HEK293 (cell line): ENCODE data around the gene CCDC9B.
A peak's percentile ranks its signal among the peaks of the same experiment; 100 is the strongest.

Experiments used
- CTCF ChIA-PET: fragments of 350-600 bp; formaldehyde crosslinking; extraction: SDS; loops from one replicate; lab custom pipeline; 2021; ENCODE audit warnings: antibody characterized with exemption; lab: Yijun Ruan, JAX
- POLR2A ChIA-PET: fragments of 300-600 bp; formaldehyde crosslinking; extraction: SDS; loops from one replicate; lab custom pipeline; 2020; ENCODE audit warnings: antibody characterized with exemption, inconsistent platforms; lab: Yijun Ruan, JAX
- H3K27ac ChIP-seq: fragments of 200-500 bp; sonication (Bioruptor generic); 2 replicates; pipeline ENCODE4 v1.5.1; 2014; ENCODE audit warnings: low read depth, low read length, control low read depth, inconsistent platforms; ENCODE audit errors: extremely low read depth
- H3K36me3 ChIP-seq, 2 experiments: fragments of 200-500 bp in 1 of 2; sonication (Bioruptor generic) in 1 of 2; 1 replicate in 1 of 2; 2 replicates in 1 of 2; pipeline ENCODE4 v1.5.1; 2014 to 2017; ENCODE audit warnings: inconsistent platforms in 2 of 2, low read length in 2 of 2; ENCODE audit not compliant: control insufficient read depth in 2 of 2, insufficient read depth in 1 of 2
- H3K4me1 ChIP-seq: fragments of 200-500 bp; sonication (Bioruptor generic); 2 replicates; pipeline ENCODE4 v1.5.1; 2014; ENCODE audit warnings: mild to moderate bottlenecking, low read length, inconsistent platforms; ENCODE audit not compliant: control insufficient read depth, insufficient read depth
- H3K4me3 ChIP-seq: 2 replicates; pipeline ENCODE4 v1.5.1; 2011; ENCODE audit warnings: low read depth, mild to moderate bottlenecking, control low read depth, low read length, moderate library complexity
- H3K9me3 ChIP-seq: fragments of 200-500 bp; sonication (Bioruptor generic); 2 replicates; pipeline ENCODE4 v1.5.1; 2014; ENCODE audit warnings: low read depth, low read length, inconsistent platforms; ENCODE audit not compliant: control insufficient read depth, insufficient read depth
- HOXC10 ChIP-seq: sonication (generic); formaldehyde crosslinking; IDR thresholded peaks from 2 replicates; pipeline ENCODE4 v1.8.1; 2023; ENCODE audit warnings: mild to moderate bottlenecking, missing genetic modification reagents
- IKZF3 ChIP-seq: fragments of 450-650 bp; IDR thresholded peaks from 2 replicates; pipeline ENCODE4 v1.5.0; 2018; ENCODE audit warnings: missing biosample characterization, mild to moderate bottlenecking, missing genetic modification characterization, moderate library complexity
- OSR2 ChIP-seq: fragments of 450-650 bp; formaldehyde crosslinking; IDR thresholded peaks from 2 replicates; pipeline ENCODE4 v1.5.1; 2016; ENCODE audit warnings: missing biosample characterization, missing genetic modification characterization
- REPIN1 ChIP-seq: fragments of 450-650 bp; formaldehyde crosslinking; IDR thresholded peaks from 2 replicates; pipeline ENCODE4 v1.5.1; 2017; ENCODE audit warnings: missing biosample characterization, missing genetic modification characterization, low read depth
- TRIM28 ChIP-seq: IDR thresholded peaks from 2 replicates; pipeline ENCODE4 v1.6.1; 2011; ENCODE audit warnings: low read length, control low read depth, borderline replicate concordance
- ZBTB21 ChIP-seq: fragments of 450-650 bp; formaldehyde crosslinking; IDR thresholded peaks from 2 replicates; pipeline ENCODE4 v1.5.1; 2017; ENCODE audit warnings: missing biosample characterization, missing genetic modification characterization
- ZBTB49 ChIP-seq: fragments of 450-650 bp; formaldehyde crosslinking; IDR thresholded peaks from 2 replicates; pipeline ENCODE4 v1.5.1; 2016; ENCODE audit warnings: missing biosample characterization, missing genetic modification characterization, low read depth
- ZBTB7A ChIP-seq: fragments of 450-650 bp; formaldehyde crosslinking; IDR thresholded peaks from 2 replicates; pipeline ENCODE4 v1.5.1; 2016; ENCODE audit warnings: low read depth, missing biosample characterization, missing genetic modification characterization
- ZBTB8A ChIP-seq: fragments of 450-650 bp; formaldehyde crosslinking; IDR thresholded peaks from 2 replicates; pipeline ENCODE4 v1.5.1; 2016; ENCODE audit warnings: missing biosample characterization, missing genetic modification characterization
- ZNF133 ChIP-seq: fragments of 450-650 bp; formaldehyde crosslinking; IDR thresholded peaks from 2 replicates; pipeline ENCODE4 v1.5.1; 2016; ENCODE audit warnings: missing biosample characterization, missing genetic modification characterization
- ZNF146 ChIP-seq: fragments of 450-650 bp; formaldehyde crosslinking; IDR thresholded peaks from 2 replicates; pipeline ENCODE4 v1.5.1; 2016; ENCODE audit warnings: missing biosample characterization, missing genetic modification characterization
- ZNF169 ChIP-seq: fragments of 450-650 bp; formaldehyde crosslinking; IDR thresholded peaks from 2 replicates; pipeline ENCODE4 v1.5.1; 2016; ENCODE audit warnings: missing biosample characterization, missing genetic modification characterization
- ZNF174 ChIP-seq: fragments of 450-650 bp; formaldehyde crosslinking; IDR thresholded peaks from 2 replicates; pipeline ENCODE4 v1.5.0; 2017; ENCODE audit warnings: missing biosample characterization, mild to moderate bottlenecking, missing genetic modification characterization
- ZNF211 ChIP-seq: fragments of 450-650 bp; formaldehyde crosslinking; IDR thresholded peaks from 2 replicates; pipeline ENCODE4 v1.5.1; 2016; ENCODE audit warnings: low read depth, missing biosample characterization, missing genetic modification characterization
- ZNF223 ChIP-seq: fragments of 450-650 bp; formaldehyde crosslinking; IDR thresholded peaks from 2 replicates; pipeline ENCODE4 v1.5.1; 2016; ENCODE audit warnings: missing biosample characterization, missing genetic modification characterization
- ZNF366 ChIP-seq: fragments of 450-650 bp; formaldehyde crosslinking; conservative IDR thresholded peaks from 2 replicates; pipeline ENCODE4 v1.5.1; 2016; ENCODE audit warnings: missing biosample characterization, missing genetic modification characterization
- ZNF423 ChIP-seq: fragments of 450-650 bp; formaldehyde crosslinking; IDR thresholded peaks from 2 replicates; pipeline ENCODE4 v1.5.1; 2016; ENCODE audit warnings: missing biosample characterization, missing genetic modification characterization
- ZNF48 ChIP-seq: fragments of 450-650 bp; formaldehyde crosslinking; IDR thresholded peaks from 2 replicates; pipeline ENCODE4 v1.5.1; 2016; ENCODE audit warnings: missing biosample characterization, missing genetic modification characterization
- ZNF530 ChIP-seq: fragments of 450-650 bp; formaldehyde crosslinking; IDR thresholded peaks from 2 replicates; pipeline ENCODE4 v1.5.1; 2016; ENCODE audit warnings: low read depth, missing biosample characterization, missing genetic modification characterization
- ZNF645 ChIP-seq: fragments of 450-650 bp; formaldehyde crosslinking; IDR thresholded peaks from 2 replicates; pipeline ENCODE4; 2016; ENCODE audit warnings: missing biosample characterization, missing genetic modification characterization
- ZNF658 ChIP-seq: fragments of 450-650 bp; formaldehyde crosslinking; IDR thresholded peaks from 2 replicates; pipeline ENCODE4; 2016; ENCODE audit warnings: missing biosample characterization, missing genetic modification characterization
- ZNF692 ChIP-seq: fragments of 450-650 bp; formaldehyde crosslinking; IDR thresholded peaks from 2 replicates; pipeline ENCODE4 v1.5.1; 2016; ENCODE audit warnings: missing biosample characterization, missing genetic modification characterization
- ZNF768 ChIP-seq: fragments of 450-650 bp; formaldehyde crosslinking; IDR thresholded peaks from 2 replicates; pipeline ENCODE4 v1.5.1; 2018; ENCODE audit warnings: missing biosample characterization, mild to moderate bottlenecking, missing genetic modification characterization
- TF ChIP-seq, protein P1 (sequence below): fragments of 450-650 bp; formaldehyde crosslinking; IDR thresholded peaks from 2 replicates; pipeline ENCODE4 v1.5.1; 2016; ENCODE audit warnings: missing biosample characterization, missing genetic modification characterization
- TF ChIP-seq, protein P2 (sequence below): fragments of 450-650 bp; formaldehyde crosslinking; IDR thresholded peaks from 2 replicates; pipeline ENCODE4 v1.5.1; 2016; ENCODE audit warnings: missing biosample characterization, missing genetic modification characterization

CCDC9B gene

GRCh38 chr15:40386480-40386879 lies 45.7 kb upstream of the CCDC9B start:
- peaks cover 16 to 66% of the 10 kb centered on the region in 2 experiments for H3K36me3 ChIP-seq
- POLR2A ChIA-PET = interaction anchor here (1.4 to 2.2 kb wide), 2 partner anchors 10 to 19 kb away, joined by 6 to 9 read pairs; partner anchors contain the start of gene IVD
- no peak overlapping the region for H3K27ac ChIP-seq
- H3K4me3 ChIP-seq = no peak overlapping the region
- CTCF ChIA-PET = interaction anchor here (0.6 kb wide), 1 partner anchor 471 kb away, joined by 3 read pairs; no protein-coding TSS in a partner anchor
- TF ChIP-seq ZBTB49 (tag by site-specific recombination) = no peak
- no peak for TF ChIP-seq ZNF48 (tag by site-specific recombination)
- TF ChIP-seq ZNF146 (tag by site-specific recombination) = no peak
- no peaks in the 10 kb centered on the region for H3K9me3 ChIP-seq
- no peaks in the 10 kb centered on the region for H3K4me1 ChIP-seq

DNA sequence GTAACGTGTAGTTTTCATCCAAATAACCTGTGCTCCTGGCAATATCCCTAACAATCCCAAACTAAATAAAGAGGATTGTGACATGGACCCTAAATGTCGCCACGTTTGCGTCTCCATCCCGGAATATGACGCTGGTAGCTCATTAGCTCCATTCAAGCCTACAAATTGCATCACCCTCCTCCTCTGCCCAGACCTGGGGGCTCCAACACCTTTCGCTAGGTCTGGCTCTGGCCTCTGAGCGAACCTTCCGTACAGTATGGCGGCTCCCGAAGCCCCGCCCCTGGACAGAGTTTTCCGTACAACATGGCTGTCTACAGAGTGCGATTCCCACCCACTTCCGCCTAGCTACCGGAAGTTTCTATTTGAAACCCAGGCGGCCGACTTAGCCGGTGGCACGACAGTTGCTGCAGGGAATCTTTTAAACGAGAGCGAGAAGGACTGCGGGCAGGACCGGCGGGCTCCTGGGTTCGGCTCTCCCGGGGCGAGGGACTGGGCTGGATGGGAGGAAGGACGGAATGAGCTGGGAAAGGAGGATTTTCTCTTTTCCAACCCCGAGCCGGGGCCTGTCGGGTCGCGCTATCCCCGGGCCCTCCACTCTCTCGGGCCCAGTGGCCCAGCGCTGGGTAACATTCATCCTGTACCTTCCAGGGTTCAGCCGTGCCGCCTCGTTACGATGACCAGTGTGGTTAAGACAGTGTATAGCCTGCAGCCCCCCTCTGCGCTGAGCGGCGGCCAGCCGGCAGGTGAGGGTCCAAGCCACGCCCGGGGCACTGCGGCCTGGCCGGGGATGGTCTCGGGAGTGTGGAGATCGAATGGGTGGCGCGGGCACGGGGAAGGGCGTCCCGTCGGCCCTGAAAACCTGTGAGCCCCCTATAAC lies 42.1 kb upstream of the CCDC9B start, which contains the start of gene KNSTRN:
TSS of gene KNSTRN (plus strand) at position 142 of the 877 bp plus-strand sequence. CDS start at position 257, 115 bp downstream.
- POLR2A ChIA-PET = interaction anchor here (0.6 to 1.6 kb wide), 6 partner anchors 11 to 60 kb away, joined by 3 to 11 read pairs (median 4); partner anchors contain the start of gene IVD
- Histone ChIP-seq H3K4me1 (no peaks in the 10 kb centered on the region), H3K4me3 (peak within 1 kb of the TSS; percentile 92), H3K9me3 (no peaks in the 10 kb centered on the region), H3K36me3 (peaks cover 3 to 32% of the 10 kb centered on the region in 2 experiments; a peak in 2 of 3 replicates), H3K27ac (peak within 1 kb of the TSS; percentile 63; the same call in 1 of the 2 replicates)
- CTCF ChIA-PET = interaction anchor here (0.6 to 2.1 kb wide), 5 partner anchors 11 to 439 kb away, joined by 3 to 8 read pairs (median 3); no protein-coding TSS in a partner anchor
- TF ChIP-seq REPIN1 (tag by site-specific recombination) (no peak), ZNF530 (no peak), ZNF423 (no peak), ZNF692 (tag by site-specific recombination) (no peak), ZNF366 (no peak), ZBTB7A (tag by site-specific recombination) (no peak), ZNF768 (tag by site-specific recombination) (no peak), ZNF146 (tag by site-specific recombination) (no peak), IKZF3 (tag by site-specific recombination) (no peak), ZNF223 (tag by site-specific recombination) (no peak), ZNF169 (no peak), TRIM28 (0 out of 2 replicates have a peak, but pooled peaks have one; percentile 18), ZBTB8A (tag by site-specific recombination) (no peak), ZNF133 (tag by site-specific recombination) (no peak), HOXC10 (CRISPR knock-in tag) (no peak), OSR2 (tag by site-specific recombination) (no peak), ZNF174 (tag by site-specific recombination) (no peak), ZBTB21 (no peak), ZNF645 (no peak), ZNF211 (no peak), ZNF658 (no peak)
- TF ChIP-seq, protein P1, sequence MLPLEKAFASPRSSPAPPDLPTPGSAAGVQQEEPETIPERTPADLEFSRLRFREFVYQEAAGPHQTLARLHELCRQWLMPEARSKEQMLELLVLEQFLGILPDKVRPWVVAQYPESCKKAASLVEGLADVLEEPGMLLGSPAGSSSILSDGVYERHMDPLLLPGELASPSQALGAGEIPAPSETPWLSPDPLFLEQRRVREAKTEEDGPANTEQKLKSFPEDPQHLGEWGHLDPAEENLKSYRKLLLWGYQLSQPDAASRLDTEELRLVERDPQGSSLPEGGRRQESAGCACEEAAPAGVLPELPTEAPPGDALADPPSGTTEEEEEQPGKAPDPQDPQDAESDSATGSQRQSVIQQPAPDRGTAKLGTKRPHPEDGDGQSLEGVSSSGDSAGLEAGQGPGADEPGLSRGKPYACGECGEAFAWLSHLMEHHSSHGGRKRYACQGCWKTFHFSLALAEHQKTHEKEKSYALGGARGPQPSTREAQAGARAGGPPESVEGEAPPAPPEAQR = no peak
- TF ChIP-seq, protein P2, sequence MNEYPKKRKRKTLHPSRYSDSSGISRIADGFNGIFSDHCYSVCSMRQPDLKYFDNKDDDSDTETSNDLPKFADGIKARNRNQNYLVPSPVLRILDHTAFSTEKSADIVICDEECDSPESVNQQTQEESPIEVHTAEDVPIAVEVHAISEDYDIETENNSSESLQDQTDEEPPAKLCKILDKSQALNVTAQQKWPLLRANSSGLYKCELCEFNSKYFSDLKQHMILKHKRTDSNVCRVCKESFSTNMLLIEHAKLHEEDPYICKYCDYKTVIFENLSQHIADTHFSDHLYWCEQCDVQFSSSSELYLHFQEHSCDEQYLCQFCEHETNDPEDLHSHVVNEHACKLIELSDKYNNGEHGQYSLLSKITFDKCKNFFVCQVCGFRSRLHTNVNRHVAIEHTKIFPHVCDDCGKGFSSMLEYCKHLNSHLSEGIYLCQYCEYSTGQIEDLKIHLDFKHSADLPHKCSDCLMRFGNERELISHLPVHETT (tag by site-specific recombination) = 0 out of 2 replicates have a peak, but pooled peaks have one; percentile 14
